CD4-positive, alpha-beta T cell treated with Interleukin-2 at 100 ng/mL for 4 hours (primary cell): ENCODE results near the gene ITPKA.
"Not testable (repeated sequence)": the region's sequence is repeated elsewhere in the genome, so short reads cannot be mapped to it uniquely, and the experiment has no call there.

Experiments used
- DNase-seq: peaks from one replicate; pipeline ENCODE4 v3.0.0-alpha.2; 2020; ENCODE audit warnings: low spot score

The ITPKA gene

DNA sequence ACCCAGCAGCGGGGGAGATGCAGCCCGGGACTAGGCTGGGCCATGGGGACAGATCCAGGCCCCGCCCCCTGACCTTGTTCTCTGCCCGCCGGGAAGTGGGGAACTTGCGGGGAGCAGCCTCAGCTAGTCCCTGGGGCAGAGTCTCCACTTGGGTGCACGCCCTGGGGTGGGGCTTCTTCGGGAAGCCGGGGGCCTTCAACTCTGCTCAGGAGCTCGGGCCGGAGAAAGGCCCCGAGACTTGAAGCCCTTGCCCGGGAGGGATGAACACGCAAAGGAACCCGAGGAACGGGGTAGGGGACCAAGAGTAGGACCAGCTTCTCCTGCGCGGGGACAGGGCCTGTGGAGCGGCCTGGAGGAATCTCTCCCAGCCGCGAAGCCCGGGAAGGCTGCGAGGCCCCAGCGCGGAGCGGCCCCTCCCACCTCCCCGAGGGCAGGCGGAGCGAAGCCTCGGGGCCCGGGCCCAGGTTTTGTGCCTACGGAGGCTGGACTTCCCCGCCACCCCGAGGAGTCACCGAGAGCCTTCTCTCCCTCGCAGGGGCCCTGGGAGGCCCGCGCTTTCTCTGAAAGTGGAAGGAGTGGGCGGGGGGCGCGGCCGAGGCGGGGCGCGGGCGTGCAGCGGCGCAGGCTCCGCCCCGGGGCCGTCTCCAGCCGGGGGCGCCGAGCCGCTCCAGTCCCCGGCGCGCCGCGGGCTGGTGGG, at the start of gene ITPKA:
Gene ITPKA (plus strand): TSS at position 670 of the 697 bp plus-strand sequence. CDS start 54 bp downstream, outside the sequence.
- DNase-seq: peak; percentile 77

DNA sequence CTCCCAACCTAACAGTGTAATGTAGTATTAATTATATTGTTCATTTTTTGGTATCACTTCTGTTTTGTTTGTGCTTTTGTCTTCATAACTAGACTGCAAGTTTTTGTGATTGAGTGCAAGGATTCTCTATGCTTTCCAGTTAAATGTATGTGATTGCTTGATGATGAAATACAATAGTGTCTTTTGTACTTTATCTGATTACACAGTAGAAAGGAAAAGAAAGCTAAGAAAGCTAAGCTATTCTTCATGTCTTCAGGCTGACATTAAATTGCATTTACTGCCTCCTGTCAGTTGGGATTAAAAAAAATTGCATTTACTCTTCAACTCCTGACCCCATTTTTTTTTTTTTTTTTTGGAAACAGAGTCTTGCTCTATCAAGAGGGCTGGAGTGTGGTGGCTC, 48.3 kb upstream of the ITPKA start:
- no peak for DNase-seq

DNA sequence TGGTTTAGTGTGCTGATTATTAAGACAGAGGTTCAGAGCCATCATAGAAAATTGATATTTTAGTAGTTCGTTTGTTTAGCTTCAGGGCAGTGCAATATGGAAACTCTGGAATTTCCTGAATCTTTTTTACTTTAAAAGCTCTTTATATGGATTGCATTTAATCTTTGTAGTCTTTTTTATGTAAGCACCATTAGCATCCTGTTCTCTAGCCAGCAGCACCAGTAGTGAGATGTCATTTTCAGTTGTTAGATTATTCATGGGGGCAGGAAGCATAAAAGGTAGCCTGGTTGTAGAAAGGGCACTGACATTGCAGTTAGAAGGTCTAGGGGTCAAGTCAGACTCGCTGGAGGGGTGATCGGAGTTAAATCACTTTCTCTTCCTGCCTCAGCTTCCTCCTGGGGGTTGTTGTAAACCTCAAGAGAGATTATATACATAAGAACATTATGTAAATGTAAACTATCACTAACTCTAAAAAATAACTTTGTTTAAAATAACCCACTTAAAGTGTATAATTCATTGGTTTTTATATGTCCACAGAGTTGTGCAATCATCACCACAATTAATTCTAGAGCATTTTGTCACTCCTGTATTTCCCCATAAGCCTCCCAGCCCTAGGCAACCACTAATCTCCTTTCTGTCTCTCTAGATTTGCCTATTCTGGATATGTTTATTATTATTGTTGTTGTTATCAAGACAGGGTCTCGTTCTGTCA, 31.4 kb upstream of the ITPKA start:
- no peak for DNase-seq

DNA sequence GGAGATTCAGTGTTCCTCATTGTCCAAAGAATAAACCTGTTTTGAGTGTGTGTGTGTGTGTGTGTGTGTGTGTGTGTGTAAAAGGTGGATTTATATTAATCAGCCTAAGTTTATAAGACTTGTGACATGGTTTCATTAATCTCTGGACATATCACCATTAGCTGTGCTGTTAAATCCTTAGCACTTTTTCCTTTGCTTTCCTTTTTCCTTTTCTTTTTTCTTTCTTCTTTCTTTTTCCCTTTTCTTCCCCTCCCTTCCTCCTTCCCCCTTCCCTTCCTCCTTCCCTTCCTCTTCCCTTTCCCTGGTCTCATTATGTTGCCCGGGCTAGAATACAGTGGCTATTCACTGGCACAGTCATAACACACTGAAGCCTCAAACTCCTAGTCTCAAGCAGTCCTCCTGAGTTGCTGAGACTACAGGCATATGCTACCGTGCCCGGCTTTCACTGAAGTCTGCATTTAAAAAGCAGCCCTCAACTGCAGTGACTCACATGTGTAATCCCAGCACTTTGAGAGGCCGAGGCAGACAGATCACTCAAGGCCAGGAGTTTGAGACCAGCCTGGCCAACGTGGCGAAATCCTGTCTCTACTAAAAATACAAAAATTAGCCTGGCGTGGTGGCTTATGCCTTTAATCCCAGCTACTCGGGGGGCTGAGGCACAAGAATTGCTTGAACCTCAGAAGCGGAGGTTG, 28.6 kb upstream of the ITPKA start:
- no peak for DNase-seq

DNA sequence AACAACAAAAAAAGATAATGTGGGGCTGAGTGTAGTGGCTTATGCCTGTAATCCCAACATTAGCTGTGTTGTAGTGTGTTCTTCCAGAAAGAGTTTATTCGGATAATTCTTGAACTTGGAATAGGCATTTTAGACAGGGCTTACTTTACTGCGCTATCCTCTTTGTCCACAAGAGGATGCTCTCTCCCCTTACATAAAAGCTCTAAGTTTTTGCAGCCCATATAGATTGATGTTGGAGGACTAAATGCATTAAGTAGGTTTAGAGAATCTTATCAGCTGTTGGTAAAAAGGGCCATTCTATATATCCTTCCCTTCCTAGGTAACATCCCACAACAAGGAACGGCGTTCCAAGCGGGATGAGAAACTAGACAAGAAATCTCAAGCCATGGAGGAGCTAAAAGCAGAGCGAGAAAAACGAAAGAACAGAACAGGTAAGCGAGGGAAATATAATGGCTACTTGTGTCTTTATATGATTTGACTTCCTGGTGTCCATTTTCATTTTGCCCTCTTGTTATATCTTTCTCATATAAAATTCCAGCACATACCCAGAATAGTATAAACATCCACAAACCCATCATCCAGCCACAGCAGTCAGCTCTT, 27.8 kb upstream of the ITPKA start:
- peak; percentile 57 for DNase-seq

DNA sequence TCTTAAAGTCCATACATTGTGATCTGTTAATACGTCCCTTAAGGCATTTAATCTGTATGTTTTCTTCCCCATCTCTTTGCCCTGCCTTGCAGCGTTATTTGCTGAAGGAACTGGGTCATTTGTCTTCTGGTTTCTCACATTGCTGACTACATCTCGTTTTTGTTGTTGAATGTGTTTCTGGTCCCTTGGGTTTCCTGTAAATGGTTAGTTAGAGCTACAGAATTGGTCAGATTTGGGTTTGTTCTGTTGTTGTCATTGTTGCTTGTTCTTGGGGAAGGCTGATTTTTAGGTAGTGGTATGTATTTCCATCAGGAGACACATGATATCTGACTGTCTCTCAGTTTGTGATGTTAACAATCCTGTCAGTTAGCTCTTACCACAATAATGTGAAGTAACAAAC, 27.0 kb upstream of the ITPKA start:
- DNase-seq: no peak

DNA sequence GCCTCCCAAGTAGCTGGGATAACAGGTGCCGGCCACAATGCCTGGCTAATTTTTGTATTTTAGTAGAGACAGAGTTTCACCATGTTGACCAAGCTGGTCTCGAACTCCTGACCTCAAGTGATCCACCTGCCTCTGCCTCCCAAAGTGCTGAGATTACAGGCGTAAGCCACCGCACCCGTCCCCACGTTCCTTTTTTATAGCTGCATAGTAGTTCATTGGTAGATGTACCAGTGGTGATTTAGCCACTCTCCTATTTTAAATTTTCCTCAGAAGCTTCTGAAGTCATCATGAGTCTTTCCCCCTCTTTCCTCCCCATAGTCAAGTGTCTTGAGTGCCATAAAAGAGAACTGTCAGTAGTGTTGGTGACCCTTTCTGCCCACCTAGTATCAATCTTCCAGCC, 24.0 kb upstream of the ITPKA start:
- DNase-seq: not testable (repeated sequence)

DNA sequence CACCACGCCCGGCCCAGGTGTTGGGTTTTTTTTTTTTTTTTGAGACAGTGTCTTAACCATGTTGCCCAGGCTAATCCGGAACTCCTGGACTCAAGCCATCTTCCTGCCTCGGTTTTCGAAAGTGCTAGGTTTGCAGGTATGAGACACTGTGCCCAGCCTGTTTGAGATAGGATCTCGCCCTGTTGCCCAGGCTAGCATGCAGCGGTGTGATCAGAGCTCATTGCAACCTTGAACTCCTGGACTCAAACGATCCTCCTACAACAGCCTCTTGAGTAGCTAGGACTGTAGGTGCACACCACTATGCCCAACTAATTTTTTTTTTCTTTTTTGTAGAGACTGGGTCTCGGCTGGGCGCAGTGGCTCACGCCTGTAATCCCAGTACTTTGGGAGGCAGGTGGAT, 20.3 kb upstream of the ITPKA start:
- no peak for DNase-seq

DNA sequence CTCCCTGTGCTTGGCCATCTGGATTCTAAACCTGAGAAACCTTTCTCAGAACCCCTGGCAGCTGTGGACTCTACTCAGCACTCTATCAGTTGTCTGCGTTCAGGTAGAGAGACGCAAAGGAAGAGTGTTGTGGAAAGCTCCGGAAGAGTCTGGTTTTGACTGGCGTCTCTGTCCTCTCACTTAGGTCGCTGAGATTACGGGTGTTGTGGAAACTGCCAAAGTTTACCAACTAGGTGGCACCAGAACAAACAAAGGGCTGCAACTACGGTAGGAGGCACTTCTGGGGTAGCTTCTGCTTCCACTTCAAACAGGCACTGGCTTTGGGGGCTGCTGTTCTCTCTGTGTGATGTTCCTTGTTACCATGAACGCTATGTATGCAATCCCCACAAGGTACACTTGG, 19.2 kb upstream of the ITPKA start:
- DNase-seq: no peak

DNA sequence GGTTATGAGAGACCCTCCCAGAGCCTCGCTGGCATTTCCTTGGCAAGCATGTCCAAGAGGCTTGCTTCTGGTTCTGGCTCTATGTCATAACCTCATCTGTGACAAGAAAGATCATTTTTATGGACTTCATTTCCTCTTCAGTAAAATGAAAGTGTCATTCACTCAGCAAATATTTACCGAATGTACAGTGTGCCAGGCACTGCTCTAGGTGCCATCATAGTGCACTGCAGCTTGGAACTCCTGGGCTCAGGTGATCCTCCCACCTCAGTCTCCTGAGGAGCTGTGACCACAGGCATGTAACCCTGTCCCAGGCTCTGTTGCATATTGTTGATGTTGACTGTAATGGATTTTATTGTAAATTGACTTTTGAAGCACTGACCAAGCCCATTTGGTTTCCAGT, 18.7 kb upstream of the ITPKA start:
- no peak for DNase-seq

DNA sequence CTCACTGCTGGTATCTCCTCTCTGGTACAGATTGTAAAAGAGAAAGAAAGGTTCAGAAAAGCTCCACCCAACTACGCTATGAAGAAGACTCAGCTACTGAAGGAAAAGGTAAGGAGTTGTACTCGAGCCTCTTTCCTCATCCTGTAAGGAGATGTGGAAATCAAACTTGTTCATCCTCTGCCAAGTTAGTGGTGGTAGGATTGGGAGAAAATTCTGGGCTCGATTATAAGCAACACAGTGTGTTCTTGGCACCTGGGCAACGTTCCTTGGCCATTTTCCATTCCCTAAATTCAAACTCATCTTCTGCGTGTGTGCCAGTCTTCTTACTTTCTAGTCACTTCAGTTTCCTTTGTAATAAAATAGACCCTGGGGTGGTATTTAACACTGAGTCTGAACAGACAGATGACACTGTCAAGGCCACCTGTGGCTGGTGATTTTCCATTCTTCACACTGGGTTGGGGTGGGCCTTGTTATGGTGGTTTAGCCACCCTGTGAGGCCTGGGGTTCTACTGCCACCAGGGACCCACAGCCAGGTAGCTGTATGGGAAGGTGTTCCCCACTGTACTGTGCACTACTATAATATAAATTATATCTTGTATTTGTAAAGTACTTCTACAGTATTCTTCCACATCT, 17.1 kb upstream of the ITPKA start:
- DNase-seq: no peak

DNA sequence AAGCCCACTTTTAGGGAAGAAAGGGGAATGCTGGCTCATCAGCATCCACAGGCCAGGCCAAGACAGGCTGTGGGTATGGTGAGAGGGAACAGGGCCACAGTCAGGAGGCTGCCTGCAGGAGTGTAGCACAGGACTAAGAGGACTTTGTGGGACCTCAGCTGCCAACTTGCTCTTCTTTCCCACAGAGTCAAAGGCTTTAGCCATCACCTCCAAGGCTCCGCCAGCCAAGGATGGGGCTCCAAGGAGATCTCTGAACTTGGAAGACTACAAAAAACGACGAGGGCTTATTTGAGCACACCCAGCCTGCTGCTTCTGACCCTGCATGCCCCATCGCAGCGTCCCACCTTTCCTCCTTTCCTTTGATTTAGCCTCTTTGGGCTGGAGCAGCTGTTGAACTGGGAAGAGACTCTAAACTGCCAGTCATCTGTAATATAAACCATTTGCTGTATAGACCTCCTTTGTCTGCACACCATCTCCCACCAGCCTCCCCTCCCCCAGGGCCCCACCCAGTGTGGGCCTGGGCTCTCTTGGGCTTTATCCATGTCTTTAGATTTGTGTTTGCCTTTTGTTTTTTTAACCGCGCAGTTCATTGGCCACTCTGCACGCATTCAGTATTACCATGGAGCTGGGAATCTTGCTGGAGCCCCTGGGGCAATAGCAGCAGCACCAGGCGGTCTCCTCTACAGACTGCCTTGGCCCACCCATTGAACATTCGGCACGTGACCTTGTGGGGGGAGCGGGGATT, 13.1 kb upstream of the ITPKA start:
- no peak for DNase-seq

DNA sequence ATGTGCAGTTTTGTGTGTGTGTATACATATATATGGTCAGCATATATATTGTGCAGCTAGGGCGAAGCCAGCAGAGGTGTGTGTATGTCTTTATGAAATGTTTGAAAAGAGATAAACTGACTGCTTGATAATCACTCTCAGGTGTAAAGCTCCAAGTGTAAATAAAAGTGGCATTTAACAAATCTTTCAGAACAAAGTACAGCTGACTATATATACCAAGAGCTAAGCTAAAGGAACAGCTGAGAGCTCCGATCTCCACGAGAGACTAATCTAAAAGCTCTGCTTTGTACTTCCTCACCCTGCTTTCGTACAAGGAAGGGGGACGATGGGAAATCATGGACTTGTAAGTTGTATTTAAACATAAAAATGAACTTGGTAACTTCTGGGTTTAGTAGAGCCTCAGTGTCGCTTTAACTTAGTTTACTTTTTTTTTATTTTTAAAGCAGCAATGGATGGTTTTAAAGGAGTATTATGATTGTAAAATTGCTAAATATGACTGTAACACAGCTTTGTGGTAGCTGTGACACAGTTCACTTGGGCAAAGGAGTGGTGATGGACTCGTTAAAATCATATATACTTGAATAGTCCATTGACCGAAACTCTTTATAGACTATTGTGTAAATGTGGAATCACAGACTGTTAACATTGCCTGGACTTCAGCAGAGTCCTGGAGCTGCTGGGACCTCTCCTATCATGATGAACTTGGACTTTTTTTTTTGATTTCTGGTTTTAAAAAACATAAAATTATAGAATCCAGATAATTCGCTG, 11.4 kb upstream of the ITPKA start:
- no peak for DNase-seq

DNA sequence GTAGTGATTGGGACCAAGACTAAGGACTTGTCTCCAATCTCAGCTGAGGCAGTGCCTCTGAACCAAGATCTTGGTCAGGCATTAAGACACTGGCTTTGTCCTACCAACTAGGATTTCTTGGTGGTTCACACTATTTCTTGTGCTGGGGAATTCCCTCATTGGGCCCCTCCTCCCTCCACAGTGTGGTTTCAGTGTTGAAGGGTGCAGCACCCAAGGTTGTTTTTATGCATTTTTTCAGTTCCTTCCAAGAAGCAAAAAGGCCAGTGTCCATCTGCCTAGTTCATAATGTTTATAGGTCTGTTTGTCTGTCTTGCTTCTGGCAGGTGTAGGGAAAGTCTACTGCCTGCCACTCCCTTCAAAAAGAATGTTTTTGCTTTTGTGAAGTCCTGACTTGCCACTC, 10.6 kb upstream of the ITPKA start:
- peak; percentile 54 for DNase-seq

DNA sequence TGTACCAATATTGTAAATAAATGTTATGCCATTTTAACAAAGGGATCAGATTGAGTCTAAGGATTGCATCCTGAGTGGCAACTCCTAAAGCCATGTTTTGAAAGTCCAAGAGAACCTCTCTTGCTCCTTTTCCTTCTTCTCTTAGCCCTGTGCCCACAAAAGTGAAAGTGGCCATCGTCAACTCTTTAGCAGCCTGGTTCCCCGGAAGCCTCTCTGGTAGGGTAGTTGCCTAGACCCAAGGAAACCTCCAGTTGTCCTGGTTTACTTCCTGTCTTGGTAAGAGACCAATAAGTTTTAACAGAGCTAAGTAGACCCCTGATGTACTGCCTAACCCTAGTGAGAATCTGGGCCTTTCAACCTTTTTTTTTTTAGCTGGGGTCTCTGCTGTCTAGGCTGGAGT, 10.2 kb upstream of the ITPKA start:
- DNase-seq: no peak

DNA sequence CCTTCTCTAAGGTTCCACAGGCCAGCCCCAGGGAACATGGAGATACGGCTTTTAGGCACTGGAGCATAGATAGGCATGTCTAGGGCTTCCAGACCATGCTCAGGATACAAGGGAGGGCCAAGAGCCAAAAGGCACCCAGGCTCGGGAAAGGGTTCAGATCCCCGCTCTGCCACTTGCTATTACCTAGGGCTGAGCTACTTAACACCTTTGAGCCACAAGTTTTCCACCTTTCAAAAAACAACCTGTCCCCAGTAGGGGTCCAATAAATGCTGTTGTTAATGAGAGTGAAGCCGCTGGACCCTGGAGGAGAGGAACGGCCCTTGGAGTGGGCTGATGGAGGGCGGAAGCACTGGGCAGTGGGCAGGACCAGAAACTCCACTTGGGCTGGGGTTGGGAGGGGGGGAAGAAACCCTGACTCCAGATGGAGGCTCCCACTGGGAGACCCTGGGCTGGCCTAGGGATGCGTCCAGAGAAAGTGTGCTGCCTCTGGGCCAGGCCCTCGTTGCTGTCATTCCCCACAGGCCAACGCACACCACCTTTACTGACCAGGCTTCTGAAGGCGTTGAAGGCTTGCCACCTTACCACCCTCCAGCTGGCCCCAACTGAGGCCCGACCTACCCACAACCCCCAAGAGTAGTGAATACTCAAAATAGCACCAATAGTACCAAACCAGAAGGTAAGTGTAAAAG, 8.6 kb upstream of the ITPKA start:
- no peak for DNase-seq

DNA sequence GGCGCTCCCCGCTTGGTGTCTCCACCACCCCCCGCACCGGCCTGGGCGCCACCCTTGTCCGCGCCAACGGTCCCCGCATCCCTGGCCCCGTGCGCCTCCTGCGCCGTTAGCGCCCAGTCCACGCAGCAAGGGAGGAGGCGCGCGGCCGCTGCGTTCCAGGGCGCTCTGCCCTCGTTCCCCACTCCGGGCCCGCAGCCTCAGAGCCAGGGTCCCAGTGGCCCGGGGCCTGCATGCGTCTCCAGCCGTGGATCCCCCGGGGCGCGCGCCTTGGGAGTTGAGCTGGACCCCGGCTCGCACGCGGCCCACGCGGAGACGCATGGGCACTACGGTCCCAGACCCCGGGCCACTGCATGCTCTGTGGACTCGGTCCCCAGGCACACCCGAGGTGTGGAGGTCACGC, 7.4 kb upstream of the ITPKA start:
- DNase-seq: no peak

DNA sequence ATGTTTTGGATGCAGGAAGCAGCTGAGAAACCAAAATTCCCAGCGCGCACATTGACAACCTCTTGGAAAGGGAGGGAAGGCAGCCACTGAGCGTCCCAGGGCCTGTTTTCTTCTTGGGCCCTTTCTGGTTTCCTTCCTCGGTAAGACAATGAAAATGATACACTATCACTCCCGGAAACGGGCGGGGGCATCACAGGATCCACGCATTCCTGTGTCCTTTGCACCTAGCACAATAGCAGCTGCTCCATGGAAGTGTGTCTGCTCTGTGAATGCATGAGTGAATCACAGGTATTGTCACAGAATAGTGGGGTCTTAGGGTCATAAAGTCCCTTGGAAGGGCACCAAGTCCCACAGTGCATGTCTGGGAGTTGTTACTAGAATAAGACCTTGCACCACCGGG, 6.3 kb upstream of the ITPKA start:
- DNase-seq: no peak

DNA sequence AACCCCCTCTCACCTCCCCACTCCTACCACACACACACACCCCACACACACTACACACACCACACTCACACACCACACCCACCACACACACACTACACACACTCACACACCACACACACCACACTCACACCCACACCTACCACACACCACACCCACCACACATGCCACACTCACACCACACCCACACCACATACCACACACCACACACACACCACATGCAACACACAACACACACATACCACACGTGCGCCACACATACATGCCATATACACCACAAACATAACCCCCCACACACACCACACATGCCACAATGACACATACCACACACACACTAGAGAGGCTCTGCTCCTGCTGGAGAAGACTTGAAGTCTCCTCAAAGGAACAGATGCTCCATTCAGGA, 5.9 kb upstream of the ITPKA start:
- no peak for DNase-seq

DNA sequence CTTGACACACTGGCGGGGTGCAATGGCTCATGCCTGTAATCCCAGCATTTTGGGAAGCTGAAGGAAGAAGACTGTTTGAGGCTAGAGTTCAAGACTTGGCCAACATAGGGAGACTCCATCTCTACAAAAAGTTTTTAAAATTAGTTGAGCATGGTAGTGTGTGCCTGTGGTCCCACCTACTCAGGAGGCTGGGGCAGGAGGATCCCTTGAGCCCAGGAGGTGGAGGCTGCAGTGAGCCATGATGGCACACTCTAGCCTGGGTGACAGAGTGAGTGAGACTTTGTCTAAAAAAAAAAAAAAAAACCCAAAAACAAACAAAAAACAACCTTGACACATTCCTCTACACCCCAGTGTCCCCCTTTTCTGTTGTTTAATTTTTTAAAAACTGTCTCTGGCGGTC, 4.0 kb upstream of the ITPKA start:
- no peak for DNase-seq
